Type B pancreatic cell (in vitro differentiated cells): ENCODE results near the gene RBM20. TPM values are rescaled to one million over a fixed set of nuclear protein-coding genes. Genes with fewer than 3 reads are reported as not detected.

Experiments used
- DNase-seq: peaks from one replicate; pipeline ENCODE4 v3.0.0; 2021; ENCODE audit warnings: mixed read lengths; ENCODE audit not compliant: unreplicated experiment; ENCODE audit errors: extremely low spot score
- H3K27ac Mint-ChIP-seq: 2 replicates; pipeline ENCODE4 v1.8.0; 2021; ENCODE audit warnings: mild to moderate bottlenecking, mixed read lengths
- H3K27me3 Mint-ChIP-seq: 2 replicates; pipeline ENCODE4 v1.8.0; 2021; ENCODE audit warnings: mixed read lengths
- H3K36me3 Mint-ChIP-seq: 2 replicates; pipeline ENCODE4 v1.8.0; 2021; ENCODE audit warnings: mixed read lengths
- H3K4me1 Mint-ChIP-seq: one replicate; pipeline ENCODE4 v1.8.0; 2021; ENCODE audit warnings: mixed read lengths; ENCODE audit not compliant: unreplicated experiment
- H3K4me3 Mint-ChIP-seq: 2 replicates; pipeline ENCODE4 v1.8.0; 2021; ENCODE audit warnings: mild to moderate bottlenecking, mixed read lengths
- H3K9me3 Mint-ChIP-seq: 2 replicates; pipeline ENCODE4 v1.8.0; 2021; ENCODE audit warnings: mixed read lengths
- CTCF ChIP-seq: fragments of 200-600 bp; sonication (generic); conservative IDR thresholded peaks from 2 replicates; pipeline ENCODE4 v1.5.0; 2021; ENCODE audit warnings: antibody characterized with exemption, mild to moderate bottlenecking
- total RNA-seq: library from RNA; stranded (reverse); gene quantifications from 2 replicates; pipeline ENCODE4 v1.2.1, GENCODE V29; 2021; ENCODE audit warnings: low replicate concordance

Gene RBM20
- total RNA-seq, 1 donor from 2014 or later: 5.2 TPM

GRCh38 chr10:110876000-110876399 lies 231.9 kb downstream of the RBM20 start:
- Mint-ChIP-seq H3K4me1 (peaks cover 11% of the 10 kb centered on the region), H3K36me3 (peaks cover 28% of the 10 kb centered on the region), H3K27ac (no peak overlapping the region), H3K27me3 (no peaks in the 10 kb centered on the region), H3K4me3 (no peak overlapping the region), H3K9me3 (no peaks in the 10 kb centered on the region)
- DNase-seq: no peak
- no peak for TF ChIP-seq CTCF

- DNase-seq: no peak
- Mint-ChIP-seq H3K4me3 (no peak overlapping the region), H3K27me3 (no peaks in the 10 kb centered on the region), H3K9me3 (no peaks in the 10 kb centered on the region), H3K4me1 (peaks cover 4% of the 10 kb centered on the region), H3K27ac (no peak overlapping the region), H3K36me3 (peaks cover 31% of the 10 kb centered on the region)
- no peak for TF ChIP-seq CTCF
Observed at GRCh38 chr10:110876788-110877187, 232.7 kb downstream of the RBM20 start.

GRCh38 chr10:110880012-110880411 lies 235.9 kb downstream of the RBM20 start:
- H3K4me3 Mint-ChIP-seq: no peak overlapping the region
- H3K36me3 Mint-ChIP-seq: peaks cover 35% of the 10 kb centered on the region
- TF ChIP-seq CTCF: no peak
- H3K4me1 Mint-ChIP-seq: no peaks in the 10 kb centered on the region
- H3K27me3 Mint-ChIP-seq: no peaks in the 10 kb centered on the region
- H3K27ac Mint-ChIP-seq: no peak overlapping the region
- DNase-seq: no peak
- no peaks in the 10 kb centered on the region for H3K9me3 Mint-ChIP-seq

- H3K9me3 Mint-ChIP-seq: no peaks in the 10 kb centered on the region
- no peak overlapping the region for H3K27ac Mint-ChIP-seq
- H3K4me1 Mint-ChIP-seq: no peaks in the 10 kb centered on the region
- H3K36me3 Mint-ChIP-seq: peaks cover 39% of the 10 kb centered on the region
- no peak overlapping the region for H3K4me3 Mint-ChIP-seq
- no peak for TF ChIP-seq CTCF
- no peak for DNase-seq
- no peaks in the 10 kb centered on the region for H3K27me3 Mint-ChIP-seq
Observed at GRCh38 chr10:110881247-110881646, 237.1 kb downstream of the RBM20 start.

GRCh38 chr10:110881905-110882304 lies 237.8 kb downstream of the RBM20 start:
- no peaks in the 10 kb centered on the region for H3K9me3 Mint-ChIP-seq
- H3K4me1 Mint-ChIP-seq: no peaks in the 10 kb centered on the region
- TF ChIP-seq CTCF: no peak
- H3K27ac Mint-ChIP-seq: no peak overlapping the region
- no peak for DNase-seq
- no peaks in the 10 kb centered on the region for H3K27me3 Mint-ChIP-seq
- H3K4me3 Mint-ChIP-seq: no peak overlapping the region
- H3K36me3 Mint-ChIP-seq: peaks cover 41% of the 10 kb centered on the region

- Mint-ChIP-seq H3K4me1 (no peaks in the 10 kb centered on the region), H3K27ac (no peak overlapping the region), H3K36me3 (peaks cover 29% of the 10 kb centered on the region), H3K27me3 (no peaks in the 10 kb centered on the region), H3K4me3 (no peak overlapping the region), H3K9me3 (no peaks in the 10 kb centered on the region)
- no peak for TF ChIP-seq CTCF
- DNase-seq: no peak
Observed at GRCh38 chr10:110883924-110884323, 239.8 kb downstream of the RBM20 start.
